Stimulated activated CD8-positive, alpha-beta memory T cell treated with anti-CD3 and anti-CD28 coated beads, Interleukin-15, amount 100 ng/mL, for 48 hours (primary cell): Measurements from ENCODE around the gene UBE2E3.
A peak's percentile ranks its signal among the peaks of the same experiment; 100 is the strongest.
"Not testable (repeated sequence)": the region's sequence is repeated elsewhere in the genome, so short reads cannot be mapped to it uniquely, and the experiment has no call there.

Experiments
- DNase-seq, 2 donors: peaks; one replicate each; pipeline ENCODE4 v3.0.0-alpha.2; 2020; ENCODE audit warnings: low read depth in 2 of 2

The UBE2E3 gene

GRCh38 chr2:180980106-180980942 lies at the start of gene UBE2E3:
Gene UBE2E3 (plus strand): TSS chr2:180980605. CDS start chr2:180982043, 1,438 bp downstream.
- peak; percentile 63 for DNase-seq

DNA sequence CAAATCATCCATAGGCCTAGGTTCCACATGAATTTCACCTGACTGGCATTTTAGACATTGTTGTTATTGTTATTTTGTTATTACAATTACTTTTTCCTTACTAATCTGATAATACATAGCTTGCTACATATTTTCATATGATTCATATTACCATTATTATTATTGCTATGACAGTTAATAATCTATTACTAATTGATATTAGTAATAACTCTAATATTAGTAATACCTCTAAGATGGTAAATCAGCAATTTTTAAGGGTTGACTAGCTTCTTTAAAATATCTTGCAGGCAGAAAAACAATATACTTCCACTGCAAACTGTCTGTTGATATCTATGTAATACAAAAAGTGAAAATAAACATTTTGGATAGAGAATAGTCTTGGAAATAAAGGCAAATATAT lies 48.6 kb upstream of the UBE2E3 start:
- no peak for DNase-seq

DNA sequence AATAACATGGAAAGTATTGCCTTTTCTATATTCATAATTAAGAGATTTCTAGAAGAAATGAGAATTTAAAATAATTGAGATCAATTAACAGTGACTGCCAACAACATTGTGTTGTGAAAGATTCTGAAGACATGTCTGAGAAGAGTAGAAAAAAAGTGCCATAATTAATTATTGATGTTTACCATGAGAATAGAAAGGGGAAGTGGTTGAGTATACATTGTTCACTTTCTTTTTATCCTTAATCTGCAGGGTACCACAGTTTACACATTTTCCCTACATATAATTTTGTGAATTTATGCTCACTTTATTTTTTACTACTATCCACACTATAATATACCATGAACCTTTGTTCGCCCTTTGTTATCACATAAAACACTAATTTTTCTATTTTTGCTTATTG lies 47.1 kb upstream of the UBE2E3 start:
- no peak for DNase-seq

DNA sequence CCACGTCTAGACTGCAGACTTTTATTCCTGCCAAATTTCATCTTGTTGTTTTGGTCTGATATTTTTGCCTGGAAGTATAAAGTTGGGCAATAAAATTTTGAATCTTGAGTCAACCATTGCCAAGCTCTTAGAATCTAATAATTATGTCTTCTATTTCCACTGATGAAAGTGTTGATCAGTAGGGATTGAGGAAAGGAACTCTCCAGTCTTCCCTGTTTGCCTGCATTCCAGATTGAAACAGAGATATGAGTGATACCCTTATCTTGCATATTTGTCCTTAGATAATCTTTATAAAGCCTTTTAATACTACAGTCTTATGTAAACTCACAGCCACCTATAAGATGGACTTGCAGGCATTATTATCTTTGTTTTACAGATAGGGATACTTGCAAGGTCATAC lies 45.5 kb upstream of the UBE2E3 start:
- no peak for DNase-seq

GRCh38 chr2:180937480-180937879 lies 42.9 kb upstream of the UBE2E3 start:
- not testable (repeated sequence) for DNase-seq

DNA sequence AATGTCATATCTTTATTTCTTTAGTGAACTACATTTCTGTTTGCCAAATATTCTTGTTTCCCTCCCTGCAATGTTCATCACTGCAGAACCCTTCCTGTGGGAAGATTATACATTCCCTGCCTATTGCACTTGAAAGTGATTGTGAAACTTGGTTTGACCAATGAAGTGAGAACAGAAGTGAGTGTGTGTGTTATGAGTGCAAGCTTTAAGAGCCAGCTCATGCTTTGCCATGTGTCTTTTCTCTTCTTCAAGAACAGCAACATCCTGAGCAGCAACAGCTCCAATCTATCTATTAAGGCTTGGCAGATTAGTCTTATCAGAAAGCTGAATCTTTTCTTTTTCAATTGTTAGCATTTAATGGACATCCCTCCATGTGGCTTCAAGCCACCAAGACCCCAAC lies 42.0 kb upstream of the UBE2E3 start:
- DNase-seq: no peak

DNA sequence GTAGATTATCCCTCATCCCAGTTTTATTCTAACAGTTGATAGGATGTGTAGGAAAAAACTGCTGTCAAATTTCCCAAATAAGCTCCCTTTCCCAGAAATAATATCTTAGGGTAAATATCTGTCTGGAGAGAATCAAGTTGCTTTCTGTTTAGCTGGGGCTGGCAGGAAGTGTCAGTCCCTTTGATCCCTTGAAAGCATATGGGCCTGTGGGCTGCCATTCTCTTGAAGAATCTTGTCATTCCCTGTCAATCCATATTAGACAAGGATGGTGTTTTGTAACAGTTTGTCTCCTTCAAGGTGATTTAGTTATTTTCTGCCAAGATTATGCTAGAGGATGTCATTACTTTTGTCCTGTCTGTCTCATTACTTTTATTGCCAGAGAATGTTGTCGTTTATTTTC lies 37.1 kb upstream of the UBE2E3 start:
- DNase-seq: no peak

- DNase-seq: no peak
These were observed 36.0 kb upstream of the UBE2E3 start for GRCh38 chr2:180944372-180944771.

GRCh38 chr2:180947208-180947689 lies 33.2 kb upstream of the UBE2E3 start:
- no peak for DNase-seq

- no peak for DNase-seq
These were observed 30.5 kb upstream of the UBE2E3 start for GRCh38 chr2:180949896-180950295.

DNA sequence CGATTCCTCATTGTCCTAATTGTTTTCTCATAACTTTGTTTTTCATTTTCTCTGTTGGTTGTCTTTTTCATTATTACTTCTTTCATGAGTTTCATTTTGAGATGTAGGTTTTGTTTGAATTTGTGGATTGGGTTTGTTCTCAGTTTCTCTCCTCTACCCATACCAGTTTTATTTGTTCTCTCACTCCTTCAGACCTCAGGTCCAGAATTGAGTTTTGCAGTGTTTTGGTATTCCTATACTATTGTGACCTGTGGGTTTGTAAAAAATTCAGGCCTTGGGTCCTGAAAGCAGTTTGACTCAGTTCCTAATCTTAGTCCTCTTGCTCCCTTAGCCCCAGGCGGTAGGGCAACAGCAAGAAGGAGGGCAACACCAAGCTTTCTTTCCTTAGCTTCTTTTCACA lies 28.3 kb upstream of the UBE2E3 start:
- DNase-seq: no peak

DNA sequence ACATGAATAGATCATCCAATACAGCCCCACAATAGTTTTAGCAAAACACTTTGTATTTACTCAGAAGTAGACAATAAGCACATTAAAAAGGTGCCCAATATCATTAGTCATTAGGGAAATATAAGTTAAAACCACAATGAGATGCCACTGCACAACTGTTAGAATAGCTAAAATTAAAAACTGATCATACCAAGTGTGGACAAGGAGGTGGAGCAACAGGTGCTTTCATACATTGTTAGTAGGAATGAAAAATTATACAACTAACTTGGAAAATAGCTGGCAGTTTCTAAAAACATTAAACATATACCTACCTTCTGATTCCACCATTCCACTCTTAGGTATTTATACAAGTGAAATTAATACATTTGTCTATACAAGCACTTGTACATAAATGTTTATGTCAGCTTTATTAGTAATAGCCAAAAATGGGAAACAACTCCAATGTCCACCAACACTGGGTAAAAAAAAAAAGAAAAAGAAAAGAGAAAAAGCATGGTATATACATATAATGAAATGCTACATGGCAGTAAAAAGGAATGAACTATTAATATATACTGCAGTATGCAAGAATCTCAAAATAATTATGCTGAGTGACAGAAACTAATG lies 27.6 kb upstream of the UBE2E3 start:
- DNase-seq: no peak

- DNase-seq: no peak
These were observed 26.9 kb upstream of the UBE2E3 start for GRCh38 chr2:180953550-180953949.

DNA sequence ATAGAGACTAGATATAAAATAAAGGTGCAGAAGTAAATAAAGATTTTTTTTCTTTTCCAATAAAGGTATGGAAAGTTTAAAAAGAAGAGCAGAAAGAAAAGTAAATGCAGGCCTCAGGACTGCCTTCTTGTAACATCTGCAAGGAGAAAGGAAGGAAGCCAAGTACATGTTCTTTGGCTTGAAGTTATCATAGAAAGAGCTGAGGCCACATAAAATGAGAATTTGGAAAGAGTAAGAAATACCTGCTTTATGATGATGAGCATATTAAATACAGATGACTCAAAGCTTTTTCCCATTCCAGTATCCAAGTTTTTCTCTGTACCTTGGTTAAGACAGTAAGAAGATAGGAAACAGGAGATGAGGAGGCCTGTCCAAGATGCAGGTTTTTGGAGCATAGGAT lies 25.3 kb upstream of the UBE2E3 start:
- DNase-seq: no peak

GRCh38 chr2:180959787-180960186 lies 20.6 kb upstream of the UBE2E3 start:
- DNase-seq: no peak

DNA sequence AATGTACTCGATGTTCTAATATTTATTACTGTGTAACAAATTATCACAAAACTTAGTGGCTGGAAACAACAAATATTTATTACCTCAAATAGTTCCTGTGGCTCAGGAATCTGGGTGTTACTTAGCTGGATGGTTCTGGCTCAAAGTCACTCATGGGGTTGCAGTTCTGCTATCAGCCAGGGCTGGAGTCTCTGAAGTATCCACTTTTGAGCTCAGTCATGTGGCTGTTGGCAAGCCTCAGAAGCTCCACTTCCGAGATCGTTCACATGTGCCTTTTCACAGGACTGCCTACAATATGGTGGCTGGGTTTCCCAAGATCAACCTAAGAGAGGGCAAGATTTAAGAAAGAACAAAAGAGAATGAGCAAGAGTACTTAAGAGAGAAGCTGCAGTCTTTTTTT lies 19.4 kb upstream of the UBE2E3 start:
- no peak for DNase-seq

- DNase-seq: no peak
These were observed 17.6 kb upstream of the UBE2E3 start for GRCh38 chr2:180962727-180963314.

GRCh38 chr2:180966378-180966777 lies 14.0 kb upstream of the UBE2E3 start:
- DNase-seq: no peak

GRCh38 chr2:180969124-180969523 lies 11.3 kb upstream of the UBE2E3 start:
- no peak for DNase-seq

- no peak for DNase-seq
These were observed 10.4 kb upstream of the UBE2E3 start for GRCh38 chr2:180970016-180970415.

GRCh38 chr2:180971811-180972210 lies 8.6 kb upstream of the UBE2E3 start:
- DNase-seq: no peak

DNA sequence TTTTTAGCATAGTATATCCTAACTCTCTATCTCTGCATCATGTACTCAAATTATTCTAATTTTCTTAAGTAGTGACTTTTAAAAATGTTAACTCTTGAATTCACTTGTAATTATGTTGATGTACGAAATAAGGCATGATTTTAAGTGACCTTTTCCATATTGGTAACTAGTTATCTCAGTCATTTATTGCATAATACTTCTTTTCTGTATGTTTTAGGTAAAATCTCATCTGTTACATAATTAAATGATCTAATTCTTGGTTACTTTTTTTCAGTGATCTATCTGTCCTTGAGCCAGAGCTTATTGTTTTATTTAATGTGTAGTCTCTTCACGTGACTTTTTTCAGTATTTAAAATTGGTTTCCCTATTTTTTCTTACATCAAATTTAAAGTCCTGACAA lies 4.8 kb upstream of the UBE2E3 start:
- no peak for DNase-seq
